ENCODE data around the gene GPR37L1.

GRCh38 chr1:202133496-202133895 lies 10.8 kb downstream of the GPR37L1 start:
- TF ChIP-seq POLR2AphosphoS5 (IDR thresholded peaks at IDR 0.05; ENCODE audit: low read depth, low read length) (no peak), POLR2A (IDR thresholded peaks at IDR 0.05; ENCODE audit: low read depth, low read length) (no peak), TAF1 (IDR thresholded peaks at IDR 0.05; ENCODE audit: borderline replicate concordance, low read depth, low read length) (no peak)

Measured in GM12892 (cell line).